ENCODE data around the gene CNTNAP2. TPM values are rescaled to one million over a fixed set of nuclear protein-coding genes. Genes with fewer than 3 reads are reported as not detected.
"Not testable (repeated sequence)": the region's sequence is repeated elsewhere in the genome, so short reads cannot be mapped to it uniquely, and the experiment has no call there.

CNTNAP2 gene
- total and polyA plus RNA-seq, 4 donors, result 41.3 to 127 (median 67.8) TPM

DNA sequence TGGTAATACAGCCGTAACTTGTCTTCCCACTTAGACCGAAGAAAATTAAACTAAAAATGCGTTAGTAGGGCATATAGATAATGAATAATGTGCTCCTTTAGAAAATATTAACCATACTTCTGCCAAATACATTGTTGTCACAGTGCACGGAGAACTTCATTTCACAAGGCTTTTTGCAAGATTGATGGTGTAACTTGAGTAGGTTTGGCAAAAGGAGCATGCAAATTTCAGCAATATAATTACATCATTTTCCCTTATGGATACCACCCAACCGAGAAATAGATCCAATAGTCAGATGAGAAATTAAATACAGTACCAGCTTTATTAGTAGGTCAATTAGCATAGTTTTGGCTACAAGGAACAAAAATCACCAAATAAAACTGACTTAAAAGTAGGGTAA lies 1681.4 kb downstream of the CNTNAP2 start:
- WGBS (ENCODE audit: insufficient coverage), result no CpG with 5 or more reads among the region's 5 CpGs
- Histone ChIP-seq H3K36me3 (ENCODE audit: control insufficient read depth, insufficient read depth, low read length) (no peaks in the 10 kb centered on the region), H3K27me3 (ENCODE audit: control insufficient read depth, insufficient read depth, low read length) (no peaks in the 10 kb centered on the region), H3K4me3 (ENCODE audit: low read depth, low read length) (no peak overlapping the region), H3K4me1 (ENCODE audit: control insufficient read depth, insufficient read depth, low read length) (no peaks in the 10 kb centered on the region), H3K27ac (ENCODE audit: low read depth, low read length) (no peak overlapping the region), H3K9me3 (ENCODE audit: control insufficient read depth, insufficient read depth, low read length) (no peaks in the 10 kb centered on the region)
- no peak for DNase-seq (ENCODE audit: low read depth in 4 of 6, low spot score in 6 of 6)

GRCh38 chr7:147801762-147802161 lies 1685.2 kb downstream of the CNTNAP2 start:
- H3K9me3 ChIP-seq (ENCODE audit: control insufficient read depth, insufficient read depth, low read length); H3K27ac ChIP-seq (ENCODE audit: low read depth, low read length); H3K36me3 ChIP-seq (ENCODE audit: control insufficient read depth, insufficient read depth, low read length); DNase-seq (ENCODE audit: low read depth in 4 of 6, low spot score in 6 of 6); H3K27me3 ChIP-seq (ENCODE audit: control insufficient read depth, insufficient read depth, low read length); H3K4me1 ChIP-seq (ENCODE audit: control insufficient read depth, insufficient read depth, low read length); H3K4me3 ChIP-seq (ENCODE audit: low read depth, low read length): not testable (repeated sequence)
- 97% methylated on average over 5 of the region's 30 CpGs for WGBS (ENCODE audit: insufficient coverage)

DNA sequence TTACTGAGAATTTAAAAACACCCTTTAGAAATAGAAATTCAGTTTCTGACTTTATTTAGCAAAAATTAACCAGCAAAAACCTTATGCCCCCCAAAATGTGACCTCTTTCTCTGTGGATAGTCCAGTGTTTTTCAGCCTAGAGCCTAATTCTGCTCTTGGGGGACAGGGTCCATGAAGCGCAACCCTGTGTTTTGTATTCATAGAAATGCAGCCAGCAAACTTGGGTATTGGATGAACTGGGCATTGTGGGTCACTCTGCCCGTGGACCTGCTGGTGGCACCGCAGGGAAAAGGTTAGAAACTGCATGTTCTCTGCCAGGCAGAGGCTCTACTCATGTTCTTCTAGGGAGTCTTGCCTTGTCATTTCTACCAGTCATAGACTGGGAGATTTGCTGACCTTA lies 1686.5 kb downstream of the CNTNAP2 start:
- DNase-seq (ENCODE audit: low read depth in 4 of 6, low spot score in 6 of 6), result no peak
- Histone ChIP-seq H3K27me3 (ENCODE audit: control insufficient read depth, insufficient read depth, low read length) (no peaks in the 10 kb centered on the region), H3K27ac (ENCODE audit: low read depth, low read length) (no peak overlapping the region), H3K4me1 (ENCODE audit: control insufficient read depth, insufficient read depth, low read length) (no peaks in the 10 kb centered on the region), H3K36me3 (ENCODE audit: control insufficient read depth, insufficient read depth, low read length) (no peaks in the 10 kb centered on the region), H3K4me3 (ENCODE audit: low read depth, low read length) (no peak overlapping the region), H3K9me3 (ENCODE audit: control insufficient read depth, insufficient read depth, low read length) (no peaks in the 10 kb centered on the region)
- WGBS (ENCODE audit: insufficient coverage), result 90% methylated on average over 3 of the region's 3 CpGs

DNA sequence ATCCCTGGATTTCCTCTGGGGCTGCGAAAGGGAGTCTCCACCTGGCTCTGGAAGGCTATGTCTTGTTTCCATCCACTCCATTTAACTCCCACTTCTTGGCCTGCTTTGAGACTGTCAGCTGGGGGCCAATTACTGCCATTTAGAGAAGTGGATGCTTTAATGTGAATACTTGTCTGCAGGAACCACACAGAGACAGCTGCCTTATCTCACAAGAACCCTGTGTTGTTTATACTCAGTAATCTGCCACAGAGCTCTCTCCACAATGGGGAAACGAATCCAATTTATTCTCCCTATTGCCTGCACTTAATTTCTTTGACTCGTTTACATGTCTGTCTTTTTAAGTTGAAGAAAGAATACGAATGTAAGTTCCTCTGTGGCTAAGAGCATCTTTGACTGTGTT lies 1687.0 kb downstream of the CNTNAP2 start:
- no peaks in the 10 kb centered on the region for H3K27me3 ChIP-seq (ENCODE audit: control insufficient read depth, insufficient read depth, low read length)
- H3K36me3 ChIP-seq (ENCODE audit: control insufficient read depth, insufficient read depth, low read length), result no peaks in the 10 kb centered on the region
- no peak overlapping the region for H3K4me3 ChIP-seq (ENCODE audit: low read depth, low read length)
- H3K9me3 ChIP-seq (ENCODE audit: control insufficient read depth, insufficient read depth, low read length), result no peaks in the 10 kb centered on the region
- H3K4me1 ChIP-seq (ENCODE audit: control insufficient read depth, insufficient read depth, low read length), result no peaks in the 10 kb centered on the region
- no peak overlapping the region for H3K27ac ChIP-seq (ENCODE audit: low read depth, low read length)
- WGBS (ENCODE audit: insufficient coverage), result no CpG with 5 or more reads among the region's 4 CpGs
- peak in 2 of 6 donors; percentile 23 to 80 for DNase-seq (ENCODE audit: low read depth in 4 of 6, low spot score in 6 of 6)

DNA sequence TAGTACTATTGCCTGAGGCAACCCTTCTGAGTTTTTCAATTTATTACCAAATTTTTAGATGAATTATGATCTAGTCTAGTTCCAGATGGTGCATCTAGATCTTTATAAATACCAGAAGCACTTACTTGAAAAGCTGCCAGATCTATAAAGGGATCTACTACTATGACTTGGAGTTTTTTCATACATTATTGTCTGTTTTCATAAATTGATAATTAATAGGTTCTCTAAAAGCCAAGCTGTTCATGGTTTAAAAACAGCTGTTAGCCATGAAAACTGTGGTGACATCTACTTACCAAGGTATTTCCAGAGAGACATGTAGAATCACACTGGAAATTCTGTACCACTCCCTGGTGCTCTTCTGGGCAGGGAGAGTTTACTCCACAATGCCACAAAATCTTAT lies 1687.4 kb downstream of the CNTNAP2 start:
- H3K4me3 ChIP-seq (ENCODE audit: low read depth, low read length), result no peak overlapping the region
- H3K9me3 ChIP-seq (ENCODE audit: control insufficient read depth, insufficient read depth, low read length), result no peaks in the 10 kb centered on the region
- no peak for DNase-seq (ENCODE audit: low read depth in 4 of 6, low spot score in 6 of 6)
- H3K27ac ChIP-seq (ENCODE audit: low read depth, low read length), result no peak overlapping the region
- H3K36me3 ChIP-seq (ENCODE audit: control insufficient read depth, insufficient read depth, low read length), result no peaks in the 10 kb centered on the region
- no peaks in the 10 kb centered on the region for H3K27me3 ChIP-seq (ENCODE audit: control insufficient read depth, insufficient read depth, low read length)
- H3K4me1 ChIP-seq (ENCODE audit: control insufficient read depth, insufficient read depth, low read length), result no peaks in the 10 kb centered on the region

DNA sequence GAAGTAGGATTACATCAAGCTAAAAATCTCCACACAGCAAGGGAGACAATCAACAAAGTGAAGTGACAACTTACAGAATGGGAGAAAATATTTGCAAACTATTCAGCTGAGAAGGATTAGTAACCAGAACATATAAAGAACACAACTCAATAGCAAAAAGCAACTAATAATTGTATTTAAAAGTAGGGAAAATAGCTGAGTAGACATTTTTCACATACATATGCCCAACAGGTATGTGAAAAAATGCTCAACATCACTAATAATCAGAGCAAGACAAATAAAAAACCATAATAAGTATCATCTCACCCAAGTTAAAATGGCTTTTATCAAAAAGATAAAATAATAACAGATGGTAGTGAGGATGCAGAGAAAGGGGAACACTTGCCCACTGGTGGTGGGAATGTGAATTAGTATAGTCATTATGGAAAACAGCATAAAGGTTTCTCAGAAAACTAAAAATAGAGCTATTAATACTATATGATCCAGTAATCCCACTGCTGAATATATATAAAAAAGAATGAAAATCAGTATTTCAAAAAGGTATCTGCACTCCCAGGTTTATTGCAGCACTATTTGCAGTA lies 1689.5 kb downstream of the CNTNAP2 start:
- Histone ChIP-seq H3K36me3 (ENCODE audit: control insufficient read depth, insufficient read depth, low read length) (no peaks in the 10 kb centered on the region), H3K9me3 (ENCODE audit: control insufficient read depth, insufficient read depth, low read length) (no peaks in the 10 kb centered on the region), H3K27ac (ENCODE audit: low read depth, low read length) (no peak overlapping the region), H3K27me3 (ENCODE audit: control insufficient read depth, insufficient read depth, low read length) (no peaks in the 10 kb centered on the region), H3K4me3 (ENCODE audit: low read depth, low read length) (no peak overlapping the region), H3K4me1 (ENCODE audit: control insufficient read depth, insufficient read depth, low read length) (no peaks in the 10 kb centered on the region)
- no peak for DNase-seq (ENCODE audit: low read depth in 4 of 6, low spot score in 6 of 6)

- DNase-seq (ENCODE audit: low read depth in 4 of 6, low spot score in 6 of 6), result peak in 1 of 6 donors; percentile 69
- Histone ChIP-seq H3K4me1 (ENCODE audit: control insufficient read depth, insufficient read depth, low read length) (no peaks in the 10 kb centered on the region), H3K4me3 (ENCODE audit: low read depth, low read length) (no peak overlapping the region), H3K9me3 (ENCODE audit: control insufficient read depth, insufficient read depth, low read length) (no peaks in the 10 kb centered on the region), H3K27me3 (ENCODE audit: control insufficient read depth, insufficient read depth, low read length) (no peaks in the 10 kb centered on the region), H3K36me3 (ENCODE audit: control insufficient read depth, insufficient read depth, low read length) (no peaks in the 10 kb centered on the region), H3K27ac (ENCODE audit: low read depth, low read length) (no peak overlapping the region)
- 63% methylated on average over 1 of the region's 3 CpGs for WGBS (ENCODE audit: insufficient coverage)
These were observed 1693.2 kb downstream of the CNTNAP2 start for GRCh38 chr7:147809786-147810185.

DNA sequence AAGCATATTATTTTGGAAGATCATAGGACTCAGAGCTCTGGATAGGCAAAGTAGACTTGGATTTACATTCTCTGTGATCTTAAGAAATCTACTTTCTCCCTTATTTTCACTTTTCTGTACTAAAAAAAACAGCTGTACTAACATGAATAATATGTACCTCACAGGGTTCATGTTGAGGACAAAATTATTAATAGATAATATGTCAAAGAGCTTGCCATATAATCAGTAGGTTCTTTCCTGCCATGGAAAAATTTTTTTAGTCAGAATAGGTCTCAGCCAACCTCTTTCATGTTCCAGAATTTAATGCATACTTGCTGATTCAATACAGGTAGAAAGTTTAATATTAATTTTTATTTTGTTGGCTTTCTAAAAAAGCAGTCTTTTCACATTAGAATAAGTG lies 1693.7 kb downstream of the CNTNAP2 start:
- H3K4me1 ChIP-seq (ENCODE audit: control insufficient read depth, insufficient read depth, low read length), result no peaks in the 10 kb centered on the region
- H3K27ac ChIP-seq (ENCODE audit: low read depth, low read length), result no peak overlapping the region
- H3K36me3 ChIP-seq (ENCODE audit: control insufficient read depth, insufficient read depth, low read length), result no peaks in the 10 kb centered on the region
- H3K27me3 ChIP-seq (ENCODE audit: control insufficient read depth, insufficient read depth, low read length), result no peaks in the 10 kb centered on the region
- no peak for DNase-seq (ENCODE audit: low read depth in 4 of 6, low spot score in 6 of 6)
- no peaks in the 10 kb centered on the region for H3K9me3 ChIP-seq (ENCODE audit: control insufficient read depth, insufficient read depth, low read length)
- no peak overlapping the region for H3K4me3 ChIP-seq (ENCODE audit: low read depth, low read length)

DNA sequence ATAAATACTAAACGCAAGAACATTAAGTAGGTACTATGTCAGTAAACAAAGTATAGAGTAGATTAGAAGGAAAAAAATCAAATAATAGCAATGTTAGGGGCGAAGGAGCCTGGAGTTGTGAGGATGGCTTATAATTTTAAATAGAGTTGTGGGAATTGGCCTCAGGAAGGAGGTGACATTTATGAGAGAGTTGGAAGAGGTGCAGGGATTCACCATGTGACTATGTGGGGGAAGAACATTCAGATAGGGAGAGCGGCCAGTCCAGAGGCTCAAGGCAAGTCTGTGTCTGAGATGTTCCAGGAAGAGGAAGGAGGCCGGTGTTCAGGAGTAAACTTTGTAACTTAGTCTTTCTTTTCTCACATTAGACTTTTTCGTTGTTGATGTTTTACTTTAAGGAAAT lies 1695.3 kb downstream of the CNTNAP2 start:
- H3K36me3 ChIP-seq (ENCODE audit: control insufficient read depth, insufficient read depth, low read length), result no peaks in the 10 kb centered on the region
- no peak for DNase-seq (ENCODE audit: low read depth in 4 of 6, low spot score in 6 of 6)
- H3K27me3 ChIP-seq (ENCODE audit: control insufficient read depth, insufficient read depth, low read length), result no peaks in the 10 kb centered on the region
- no peak overlapping the region for H3K4me3 ChIP-seq (ENCODE audit: low read depth, low read length)
- WGBS (ENCODE audit: insufficient coverage), result 96% methylated on average over 2 of the region's 5 CpGs
- no peaks in the 10 kb centered on the region for H3K9me3 ChIP-seq (ENCODE audit: control insufficient read depth, insufficient read depth, low read length)
- H3K27ac ChIP-seq (ENCODE audit: low read depth, low read length), result no peak overlapping the region
- no peaks in the 10 kb centered on the region for H3K4me1 ChIP-seq (ENCODE audit: control insufficient read depth, insufficient read depth, low read length)

GRCh38 chr7:147813316-147813715 lies 1696.7 kb downstream of the CNTNAP2 start:
- Histone ChIP-seq H3K4me1 (ENCODE audit: control insufficient read depth, insufficient read depth, low read length) (no peaks in the 10 kb centered on the region), H3K4me3 (ENCODE audit: low read depth, low read length) (no peak overlapping the region), H3K27ac (ENCODE audit: low read depth, low read length) (no peak overlapping the region), H3K27me3 (ENCODE audit: control insufficient read depth, insufficient read depth, low read length) (no peaks in the 10 kb centered on the region), H3K36me3 (ENCODE audit: control insufficient read depth, insufficient read depth, low read length) (no peaks in the 10 kb centered on the region), H3K9me3 (ENCODE audit: control insufficient read depth, insufficient read depth, low read length) (no peaks in the 10 kb centered on the region)
- no peak for DNase-seq (ENCODE audit: low read depth in 4 of 6, low spot score in 6 of 6)
